ENCODE measurements around the gene NCR3LG1.
"Not testable (repeated sequence)": the region's sequence is repeated elsewhere in the genome, so short reads cannot be mapped to it uniquely, and the experiment has no call there.

Gene NCR3LG1

DNA sequence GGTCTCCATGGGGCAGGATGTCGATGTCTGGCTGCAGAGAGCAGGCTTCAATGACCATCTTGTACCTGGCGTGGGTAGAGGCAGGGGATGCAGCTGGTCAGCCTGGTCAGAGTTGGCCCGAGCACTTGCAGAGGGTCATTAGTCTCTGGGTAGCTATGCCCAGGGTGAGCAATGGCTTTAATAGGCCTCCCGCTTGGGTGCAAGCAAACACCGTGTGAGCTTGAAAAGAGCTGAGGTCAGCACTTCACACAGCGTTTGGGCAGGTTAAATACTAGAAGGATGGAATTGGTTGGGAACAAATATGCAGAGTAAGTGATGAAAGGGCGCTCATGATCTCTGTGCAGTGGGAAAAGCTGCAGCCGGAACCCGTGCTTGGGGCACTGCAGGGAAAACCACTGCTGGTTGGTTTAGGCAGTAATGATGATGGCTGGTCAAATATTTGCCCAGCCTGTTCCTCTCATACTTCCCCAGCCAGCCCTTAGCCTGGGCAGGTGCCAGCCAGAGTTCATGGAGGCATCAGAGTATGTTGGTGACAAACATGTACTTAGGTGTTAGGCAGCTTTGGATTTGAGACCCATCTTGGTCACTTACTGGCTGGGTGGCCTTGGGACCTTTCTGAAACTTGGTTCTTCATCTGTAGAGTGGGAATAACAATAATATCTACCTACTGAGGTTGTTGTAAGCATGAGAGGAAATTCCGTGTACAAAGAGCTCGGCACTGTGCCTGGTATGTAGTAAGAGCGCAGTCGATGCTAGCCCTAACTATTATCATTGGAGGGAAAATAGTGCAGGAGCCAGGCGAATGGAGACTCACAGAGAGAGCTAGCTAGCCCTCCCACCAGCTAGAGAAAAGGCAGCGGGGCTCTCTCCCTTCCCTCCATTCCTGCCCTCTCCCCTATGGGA, 62.1 kb downstream of the NCR3LG1 start:
- no peak for DNase-seq

DNA sequence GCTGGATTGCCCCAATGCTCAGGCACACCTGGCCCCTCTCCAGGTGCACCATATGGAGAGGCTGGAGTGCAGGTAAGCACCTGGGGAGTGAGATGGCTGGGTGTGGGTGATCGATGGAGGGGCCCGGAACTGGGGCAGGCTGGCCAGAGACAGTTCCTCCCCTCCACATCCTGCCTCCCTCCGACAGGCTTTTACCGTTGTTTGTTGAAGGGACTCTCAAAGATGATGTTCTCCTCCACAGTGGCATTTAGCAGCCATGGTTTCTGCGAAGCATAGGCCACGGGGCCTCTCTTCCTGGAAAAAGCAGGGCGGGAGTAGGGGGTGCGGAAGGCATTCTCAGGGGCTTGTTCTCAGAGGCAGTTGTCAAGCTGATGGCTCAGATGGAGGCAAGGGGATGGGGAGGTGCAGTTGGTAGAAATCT, 62.7 kb downstream of the NCR3LG1 start:
- no peak for DNase-seq

DNA sequence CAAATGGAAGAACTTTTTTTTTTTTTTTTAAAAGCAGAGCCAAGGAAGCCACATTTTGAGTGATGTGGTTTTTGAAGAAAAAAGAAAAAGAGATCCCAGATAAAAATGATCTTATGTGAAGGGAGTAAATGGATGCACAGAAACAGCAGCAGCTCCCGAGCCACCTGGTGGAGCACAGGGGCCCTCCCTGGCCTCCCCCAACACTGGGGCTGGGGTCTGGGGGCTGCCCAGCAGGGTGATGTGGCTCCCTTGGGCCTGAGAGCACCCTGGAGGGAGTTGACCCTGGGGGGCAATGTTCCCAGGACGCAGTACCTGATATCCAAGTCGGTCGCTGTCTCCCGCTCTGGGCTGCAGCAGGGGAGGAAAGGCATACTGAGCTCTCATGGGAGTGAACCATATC, 63.4 kb downstream of the NCR3LG1 start:
- no peak for DNase-seq

DNA sequence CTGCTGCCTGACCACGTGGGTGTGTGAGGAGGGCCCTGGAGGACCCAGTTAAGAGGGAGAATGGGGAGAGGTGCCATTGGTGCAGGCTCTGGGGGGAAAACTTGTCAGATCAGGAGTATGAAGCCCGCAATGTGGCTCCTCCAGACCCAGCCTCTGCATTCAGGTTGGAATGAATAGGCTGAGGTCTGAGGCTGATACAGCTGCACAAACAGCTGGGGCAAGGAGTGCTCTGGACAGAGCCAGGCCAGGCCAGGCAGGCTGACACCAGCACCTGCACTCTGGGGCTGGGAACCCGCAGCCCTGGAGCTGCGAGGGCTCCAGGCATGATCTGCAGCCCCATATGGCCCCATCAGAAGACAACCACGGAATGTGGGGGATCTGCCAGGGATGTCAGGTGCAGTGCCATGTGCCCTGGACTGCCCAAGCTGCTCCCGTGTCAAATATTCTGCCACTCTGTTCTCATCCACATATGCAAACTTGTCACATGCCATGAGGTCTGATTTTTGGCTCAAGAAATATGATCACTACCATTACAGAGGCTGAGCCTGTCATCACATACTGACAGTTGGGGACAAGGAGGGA, 64.0 kb downstream of the NCR3LG1 start:
- no peak for DNase-seq

DNA sequence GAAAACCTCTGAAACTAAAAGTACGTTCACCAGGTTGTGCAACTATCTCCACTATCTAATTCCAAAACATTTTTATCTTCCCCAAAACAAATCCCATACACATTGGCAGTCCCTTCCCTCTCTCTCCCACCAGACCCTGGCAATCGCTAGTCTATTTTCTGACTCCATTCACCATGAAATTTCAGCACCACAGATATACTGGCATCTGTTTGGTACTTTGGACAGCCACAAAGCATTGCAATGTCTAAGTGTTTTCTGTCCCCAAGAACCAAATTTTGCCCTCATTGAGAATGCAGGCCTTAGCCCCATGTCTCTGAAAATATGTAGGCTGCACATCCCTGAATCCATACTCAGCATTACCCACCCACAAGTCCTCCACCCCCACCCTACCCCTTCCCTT, 64.9 kb downstream of the NCR3LG1 start:
- no peak for DNase-seq

DNA sequence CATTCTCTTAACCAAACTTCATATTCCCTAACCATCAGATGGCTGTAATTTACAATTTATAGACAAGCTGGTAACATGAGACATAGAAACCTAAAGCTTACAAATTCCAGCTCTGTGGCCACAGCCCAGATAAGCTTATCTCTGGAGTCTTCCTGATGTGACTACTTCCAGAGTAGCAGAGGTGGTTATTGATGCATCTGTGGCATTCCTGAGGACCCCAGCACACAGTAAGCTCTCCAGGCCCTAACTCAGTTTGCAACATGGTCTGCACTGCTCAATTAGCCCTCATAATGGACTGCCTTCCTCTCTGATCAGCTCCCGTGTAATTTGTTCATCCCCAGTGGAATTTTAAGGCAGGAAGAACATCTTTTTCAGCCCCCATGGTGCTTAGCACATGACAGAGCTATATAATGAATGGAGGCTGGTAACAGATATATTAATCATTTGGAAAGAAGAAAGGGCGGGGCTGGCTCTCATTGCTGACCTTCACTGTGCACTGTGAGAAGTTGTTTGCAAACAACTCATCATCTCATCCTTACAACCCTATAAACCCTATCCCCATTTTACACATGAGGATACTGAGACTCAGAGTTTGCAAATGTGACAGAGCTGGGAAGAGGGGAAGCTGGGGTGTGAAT, 67.0 kb downstream of the NCR3LG1 start:
- DNase-seq, result no peak

DNA sequence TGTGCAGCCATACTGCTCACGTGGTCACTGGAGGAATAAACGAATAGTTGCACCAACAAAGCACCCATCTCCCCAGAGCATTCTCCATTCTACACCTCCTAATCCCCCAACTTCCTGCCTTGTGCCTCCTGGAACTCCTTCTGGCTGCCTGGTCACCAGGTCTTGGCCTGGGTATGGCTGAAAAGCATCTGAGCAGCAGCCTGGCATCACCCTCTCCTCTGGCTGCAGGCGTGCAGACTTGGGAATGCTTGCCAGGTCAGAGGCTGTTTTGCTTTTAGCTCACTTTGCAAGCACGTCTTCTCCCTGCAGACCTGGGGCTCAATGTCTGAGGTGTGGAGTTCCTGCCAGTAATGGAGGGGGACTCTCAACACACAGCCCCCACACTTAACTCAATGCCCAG, 70.2 kb downstream of the NCR3LG1 start:
- no peak for DNase-seq

DNA sequence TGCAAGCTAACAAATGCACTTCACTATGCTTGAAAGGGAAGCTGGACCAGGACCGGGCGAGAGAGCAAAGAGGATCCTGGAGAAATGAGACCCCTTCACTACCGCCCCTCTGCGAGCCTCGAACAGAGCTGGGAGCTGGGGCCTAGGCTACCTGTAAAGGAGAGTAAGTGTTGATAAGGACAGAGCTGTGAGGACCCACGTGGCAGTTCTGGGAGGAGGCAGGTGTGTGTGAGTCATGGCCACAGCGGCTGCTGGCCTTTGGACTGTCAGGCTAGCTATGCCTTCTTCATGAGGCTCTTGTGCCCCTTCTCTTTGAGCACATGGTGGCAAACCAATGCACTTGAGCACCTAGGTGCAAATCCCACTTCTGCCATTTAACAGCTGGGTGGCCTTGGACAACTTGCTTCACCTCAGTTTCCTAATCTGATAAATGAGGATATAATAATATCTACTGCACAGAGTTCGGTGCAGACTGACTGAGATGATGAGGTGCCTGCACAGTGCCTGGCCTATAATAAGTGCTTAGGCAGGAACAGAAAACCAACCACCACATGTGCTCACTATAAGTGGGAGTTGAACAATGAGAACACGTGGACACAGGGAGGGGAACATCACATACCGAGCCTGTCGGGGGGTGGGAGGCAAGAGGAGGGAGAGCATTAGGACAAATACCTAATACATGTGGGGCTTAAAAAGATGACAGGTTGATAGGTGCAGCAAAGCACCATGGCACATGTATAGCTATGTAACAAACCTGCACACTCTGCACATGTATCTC, 72.1 kb downstream of the NCR3LG1 start:
- DNase-seq, result no peak

DNA sequence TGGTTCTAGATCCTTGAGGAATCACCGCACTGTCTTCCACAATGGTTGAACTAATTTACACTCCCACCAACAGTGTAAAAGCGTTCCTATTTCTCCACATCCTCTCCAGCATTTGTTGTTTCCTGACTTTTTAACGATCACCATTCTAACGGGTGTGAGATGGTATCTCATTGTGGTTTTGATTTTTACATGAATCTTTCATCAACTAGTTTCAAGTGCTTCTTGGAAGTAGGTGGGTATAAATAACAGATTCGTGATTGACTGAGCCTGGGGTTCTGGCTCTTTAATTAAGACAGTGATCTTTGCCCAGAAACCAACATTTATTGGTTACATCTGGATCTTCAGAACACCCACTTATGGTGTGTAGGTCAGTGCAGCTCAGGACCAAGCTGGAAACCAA, 74.6 kb downstream of the NCR3LG1 start:
- not testable (repeated sequence) for DNase-seq
